ENCODE results near the gene DDX54.

DDX54 gene

DNA sequence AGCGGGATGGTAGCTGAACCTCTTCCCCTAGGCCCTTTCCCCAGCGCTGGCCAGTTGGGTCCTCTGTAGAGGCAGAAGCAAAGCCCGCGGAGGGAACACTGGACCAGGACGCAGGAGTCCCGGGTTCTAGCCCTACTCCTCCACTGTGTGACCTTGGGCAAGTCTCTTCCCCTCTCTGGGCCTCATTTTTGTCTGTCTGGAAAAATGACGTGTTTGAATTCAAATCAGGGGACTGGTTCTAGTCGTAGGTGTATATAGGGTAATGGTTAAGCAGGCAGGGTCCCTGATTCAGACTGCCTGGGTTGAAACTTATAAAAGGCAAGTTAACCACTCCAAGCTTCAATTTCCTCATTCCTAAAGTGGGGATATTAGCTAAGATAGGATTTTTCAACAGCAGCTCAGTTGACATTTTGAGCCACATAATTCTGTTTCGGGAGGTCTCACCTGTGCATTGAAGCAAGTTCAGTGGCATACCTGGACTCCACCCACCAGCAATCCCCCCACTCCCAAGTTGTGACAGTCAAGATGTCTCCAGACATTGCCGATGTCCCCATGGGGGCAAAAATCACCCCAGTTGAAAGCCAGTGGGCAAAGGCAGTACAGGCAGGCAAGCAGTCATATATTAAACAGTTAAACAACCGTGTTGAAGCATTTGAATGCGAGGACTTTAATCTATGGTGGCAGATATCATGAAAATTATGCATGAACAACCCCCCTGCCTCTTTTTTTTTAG lies 36.9 kb upstream of the DDX54 start:
- TF ChIP-seq, protein P1, sequence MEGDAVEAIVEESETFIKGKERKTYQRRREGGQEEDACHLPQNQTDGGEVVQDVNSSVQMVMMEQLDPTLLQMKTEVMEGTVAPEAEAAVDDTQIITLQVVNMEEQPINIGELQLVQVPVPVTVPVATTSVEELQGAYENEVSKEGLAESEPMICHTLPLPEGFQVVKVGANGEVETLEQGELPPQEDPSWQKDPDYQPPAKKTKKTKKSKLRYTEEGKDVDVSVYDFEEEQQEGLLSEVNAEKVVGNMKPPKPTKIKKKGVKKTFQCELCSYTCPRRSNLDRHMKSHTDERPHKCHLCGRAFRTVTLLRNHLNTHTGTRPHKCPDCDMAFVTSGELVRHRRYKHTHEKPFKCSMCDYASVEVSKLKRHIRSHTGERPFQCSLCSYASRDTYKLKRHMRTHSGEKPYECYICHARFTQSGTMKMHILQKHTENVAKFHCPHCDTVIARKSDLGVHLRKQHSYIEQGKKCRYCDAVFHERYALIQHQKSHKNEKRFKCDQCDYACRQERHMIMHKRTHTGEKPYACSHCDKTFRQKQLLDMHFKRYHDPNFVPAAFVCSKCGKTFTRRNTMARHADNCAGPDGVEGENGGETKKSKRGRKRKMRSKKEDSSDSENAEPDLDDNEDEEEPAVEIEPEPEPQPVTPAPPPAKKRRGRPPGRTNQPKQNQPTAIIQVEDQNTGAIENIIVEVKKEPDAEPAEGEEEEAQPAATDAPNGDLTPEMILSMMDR (IDR thresholded peaks at IDR 0.05; ENCODE audit: low read depth, low read length): no peak
- DNase-seq (ENCODE audit: extremely low read depth, low read depth): no peak

DNA sequence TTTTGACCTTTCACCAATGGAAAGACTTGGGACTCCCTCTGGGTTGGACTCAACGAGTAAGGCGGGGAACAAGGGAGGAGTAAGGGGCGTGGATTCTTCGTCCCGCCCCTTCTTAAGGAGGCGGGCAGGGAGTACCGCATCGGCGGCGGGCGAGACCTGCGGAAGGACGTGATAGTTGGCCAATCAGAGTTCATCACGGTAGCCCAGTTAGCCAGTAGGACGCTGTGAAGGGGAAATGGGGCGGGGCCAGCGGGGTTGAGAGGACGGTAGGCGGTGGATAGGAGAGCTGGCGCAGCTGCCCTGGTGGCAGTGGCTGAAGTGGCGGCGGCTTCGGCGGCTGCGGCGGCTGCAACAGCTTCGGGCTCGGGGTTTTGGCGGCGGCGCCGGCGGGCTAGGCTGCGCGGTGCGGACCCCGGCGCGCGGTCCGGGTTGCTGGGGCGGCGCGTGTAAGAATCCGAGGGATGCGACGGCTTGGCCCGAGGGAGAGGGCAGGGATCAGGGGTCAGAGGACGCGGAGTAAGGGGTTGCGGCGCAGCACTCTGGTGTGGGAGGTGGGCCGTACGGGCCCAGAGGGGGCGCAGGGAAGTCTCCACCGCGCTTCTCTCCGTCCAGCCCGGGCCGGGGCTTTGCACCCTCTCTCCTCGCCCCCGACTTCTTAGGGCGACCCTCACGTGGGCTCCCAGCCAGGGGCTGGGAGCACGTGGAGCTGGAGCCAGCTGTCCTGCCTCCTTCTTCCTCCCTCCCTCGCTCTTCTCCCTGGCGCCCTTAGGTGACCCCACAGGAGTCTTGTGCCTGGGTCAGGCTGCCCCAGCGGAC lies 36.1 kb upstream of the DDX54 start, which contains the start of gene TPCN1:
TPCN1 (plus strand) TSS at position 284 of the 816 bp plus-strand sequence. CDS start 5,389 bp downstream, outside the sequence.
- DNase-seq (ENCODE audit: extremely low read depth, low read depth): peak; percentile 100

DNA sequence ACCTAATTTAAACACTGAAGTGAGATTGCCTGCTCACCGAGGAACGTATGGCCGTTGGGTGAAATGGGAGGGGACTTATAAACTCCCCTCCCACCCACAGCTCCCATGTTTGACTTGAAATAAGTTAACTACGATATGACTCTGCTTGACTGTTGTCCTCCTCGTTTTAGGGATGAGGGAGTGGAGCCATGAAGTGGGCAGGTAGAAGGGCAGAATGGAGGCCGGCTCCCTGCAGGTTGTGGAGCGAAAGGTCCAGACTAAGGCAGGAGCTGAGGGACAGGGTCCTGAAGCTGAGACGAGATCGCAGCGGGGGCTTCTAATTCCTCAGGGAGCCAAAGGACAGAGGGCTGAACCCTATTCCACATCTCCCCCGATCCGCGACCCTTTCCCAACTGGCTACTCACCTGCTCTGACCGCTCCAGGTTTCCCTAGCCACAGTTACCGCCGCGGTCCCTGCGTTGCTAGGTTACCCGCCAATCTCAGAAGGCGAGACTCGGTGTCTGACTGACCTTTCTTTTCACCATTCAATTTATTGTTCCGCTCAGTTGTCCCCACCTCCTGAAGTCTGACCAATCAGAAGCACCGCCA lies 35.4 kb upstream of the DDX54 start:
- TF ChIP-seq, protein P1 (IDR thresholded peaks at IDR 0.05; ENCODE audit: low read depth, low read length): no peak
- no peak for DNase-seq (ENCODE audit: extremely low read depth, low read depth)

More for the DNA sequence above, 36.1 kb upstream of the DDX54 start, which contains the start of gene TPCN1:
- TF ChIP-seq, protein P1 (IDR thresholded peaks at IDR 0.05; ENCODE audit: low read depth, low read length): no peak

DNA sequence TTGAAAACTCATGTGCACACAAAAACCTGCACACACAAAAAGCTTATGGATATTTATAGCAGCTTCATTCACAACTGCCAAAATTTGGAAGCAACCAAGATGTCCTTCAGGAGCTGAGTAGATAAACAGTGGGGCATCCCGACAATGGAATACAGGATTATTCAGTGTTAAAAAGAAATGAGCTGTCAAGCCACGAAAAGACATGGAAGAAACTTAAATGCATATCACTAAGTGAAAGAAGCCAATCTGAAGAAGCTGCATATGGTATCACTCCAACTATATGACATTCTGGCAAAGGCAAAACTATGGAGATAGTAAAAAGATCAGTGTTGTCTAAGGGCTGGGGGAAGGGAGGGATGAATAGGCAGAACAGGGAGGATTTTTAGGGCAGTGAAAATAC lies 30.7 kb upstream of the DDX54 start:
- DNase-seq (ENCODE audit: extremely low read depth, low read depth): no peak
- TF ChIP-seq, protein P1 (IDR thresholded peaks at IDR 0.05; ENCODE audit: low read depth, low read length): no peak

DNA sequence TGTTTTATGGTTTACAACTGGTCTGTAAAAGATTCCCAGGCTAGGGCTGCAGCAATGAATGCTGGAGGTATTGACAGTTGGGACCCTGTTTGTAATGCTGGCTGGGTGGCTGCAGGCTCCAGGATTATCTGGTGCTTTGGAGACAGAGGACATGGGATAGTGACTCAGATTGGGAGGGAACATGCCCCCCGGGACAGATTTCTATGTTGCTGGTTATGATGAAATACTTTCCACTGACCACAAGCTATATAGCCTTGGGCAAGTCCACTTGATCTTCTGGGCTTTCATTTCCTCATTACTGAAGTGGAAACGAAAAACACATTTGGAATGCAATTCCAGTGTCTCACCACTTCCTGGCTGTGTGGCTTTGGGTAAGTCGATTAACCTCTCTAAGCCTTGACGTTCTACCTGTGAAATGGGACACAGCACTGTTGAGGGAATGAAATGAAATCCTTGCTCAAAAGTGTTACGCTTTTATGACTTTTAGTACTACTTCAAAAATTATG lies 29.7 kb upstream of the DDX54 start:
- peak; percentile 93 for DNase-seq (ENCODE audit: extremely low read depth, low read depth)
- TF ChIP-seq, protein P1 (IDR thresholded peaks at IDR 0.05; ENCODE audit: low read depth, low read length): no peak

DNA sequence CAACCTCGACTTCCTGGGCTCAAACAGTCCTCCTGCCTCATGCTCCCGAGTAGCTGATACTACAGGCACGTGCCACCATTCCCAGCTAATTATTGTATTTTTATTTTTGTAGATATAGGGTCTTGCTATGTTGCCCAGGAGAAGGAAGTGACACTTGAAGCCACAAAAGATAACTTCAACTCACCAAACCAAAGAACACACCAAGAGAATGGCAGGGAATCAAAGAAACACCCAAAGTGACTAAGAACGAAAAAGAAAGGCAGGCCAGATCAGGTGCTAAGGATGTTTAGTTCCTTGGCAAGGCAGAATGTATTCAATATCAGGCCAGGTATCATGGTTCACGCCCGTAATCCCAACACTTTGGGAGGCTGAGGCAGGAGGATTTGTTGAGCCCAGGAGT lies 25.9 kb upstream of the DDX54 start:
- TF ChIP-seq, protein P1 (IDR thresholded peaks at IDR 0.05; ENCODE audit: low read depth, low read length): no peak

More for the DNA sequence above, 25.9 kb upstream of the DDX54 start:
- no peak for DNase-seq (ENCODE audit: extremely low read depth, low read depth)

Measured in AG09319 (cell line).